H1 (cell line): ENCODE results near the gene KCNMB2. TPM values are rescaled to one million over a fixed set of nuclear protein-coding genes. Genes with fewer than 3 reads are reported as not detected.

Experiments
- CTCF ChIA-PET: fragments of 300-600 bp; sonication (Branson Sonifier 250); formaldehyde crosslinking; loops from one replicate; lab custom pipeline; 2021; ENCODE audit not compliant: partially characterized antibody; lab: Charles Lee
- POLR2A ChIA-PET: fragments of 300-600 bp; sonication (Branson Sonifier 250); formaldehyde crosslinking; loops from one replicate; lab custom pipeline; 2021; ENCODE audit warnings: inconsistent platforms; ENCODE audit not compliant: partially characterized antibody; lab: Charles Lee
- DNase-seq, 2 experiments: peaks; one replicate each; pipeline versions ENCODE4 v3.0.0 to v3.0.0-alpha.2; 2010 to 2022; ENCODE audit warnings: low spot score in 2 of 2, low read depth in 1 of 2, mixed read lengths in 1 of 2
- FAIRE-seq: peaks from 2 replicates; lab custom pipeline; 2011; peaks lifted over from hg19 to GRCh38; lab: Jason Lieb, UNC
- H2AFZ ChIP-seq: 2 replicates; pipeline ENCODE4 v1.8.1; 2012; ENCODE audit warnings: low read length, inconsistent platforms
- H2AK5ac ChIP-seq: 2 replicates; pipeline ENCODE4 v1.6.1; 2013; ENCODE audit warnings: low read depth, low read length
- H2BK120ac ChIP-seq: replicated peaks from 2 replicates; pipeline ENCODE3; 2013; ENCODE audit warnings: low read depth, low read length, inconsistent platforms
- H2BK12ac ChIP-seq: 2 replicates; pipeline ENCODE4 v1.6.1; 2013; ENCODE audit warnings: low read depth, low read length
- H2BK15ac ChIP-seq: 2 replicates; pipeline ENCODE4 v1.6.1; 2013; ENCODE audit warnings: low read length
- H2BK20ac ChIP-seq: 2 replicates; pipeline ENCODE4 v1.6.1; 2013; ENCODE audit warnings: low read length
- H2BK5ac ChIP-seq: 2 replicates; pipeline ENCODE4 v1.6.1; 2013; ENCODE audit warnings: low read depth, low read length
- H3K14ac ChIP-seq: 2 replicates; pipeline ENCODE4 v1.6.1; 2013; ENCODE audit warnings: inconsistent platforms; ENCODE audit not compliant: insufficient read length
- H3K18ac ChIP-seq: 2 replicates; pipeline ENCODE4 v1.6.1; 2013; ENCODE audit warnings: low read length; ENCODE audit errors: extremely low read depth
- H3K23ac ChIP-seq: 2 replicates; pipeline ENCODE4 v1.6.1; 2013; ENCODE audit warnings: inconsistent platforms; ENCODE audit not compliant: insufficient read length
- H3K23me2 ChIP-seq: 2 replicates; pipeline ENCODE4 v1.6.1; 2013; ENCODE audit warnings: low read depth, low read length
- H3K27ac ChIP-seq: 2 replicates; pipeline ENCODE4 v1.6.1; 2011; ENCODE audit warnings: low read depth, low read length, inconsistent platforms
- H3K27me3 ChIP-seq, 4 experiments: replicated peaks in 1 of 4; 1 replicate in 1 of 4; 2 replicates in 3 of 4; pipeline versions ENCODE4 v1.6.1 to v1.8.1; 2011 to 2013; ENCODE audit warnings: low read length in 3 of 4, mild to moderate bottlenecking in 3 of 4, inconsistent platforms in 2 of 4, mixed read lengths in 2 of 4, moderate library complexity in 1 of 4; ENCODE audit not compliant: control insufficient read depth in 3 of 4, insufficient read depth in 3 of 4; ENCODE audit errors: extremely low read depth in 1 of 4
- H3K36me3 ChIP-seq, 4 experiments: 2 replicates each; pipeline versions ENCODE4 v1.6.1 to v1.8.1; 2011 to 2013; ENCODE audit warnings: mild to moderate bottlenecking in 4 of 4, low read length in 3 of 4, moderate library complexity in 2 of 4, control low read depth in 1 of 4, inconsistent platforms in 1 of 4; ENCODE audit not compliant: insufficient read depth in 4 of 4, control insufficient read depth in 2 of 4
- H3K4ac ChIP-seq: replicated peaks from 2 replicates; pipeline ENCODE3; 2013; ENCODE audit warnings: low read length, low read depth, mixed read lengths, inconsistent platforms; ENCODE audit not compliant: insufficient read length
- H3K4me1 ChIP-seq, 4 experiments: replicated peaks in 1 of 4; 1 replicate in 1 of 4; 2 replicates in 3 of 4; pipeline versions ENCODE4 v1.6.1 to v1.8.1; 2011 to 2013; ENCODE audit warnings: low read length in 3 of 4, inconsistent platforms in 2 of 4, mixed read lengths in 1 of 4; ENCODE audit not compliant: insufficient read depth in 4 of 4, control insufficient read depth in 3 of 4
- H3K4me2 ChIP-seq, 2 experiments: 2 replicates each; pipeline versions ENCODE4 v1.6.1 to v1.8.1; 2011 to 2013; ENCODE audit warnings: low read depth in 2 of 2, low read length in 2 of 2, control low read depth in 1 of 2, inconsistent platforms in 1 of 2, mild to moderate bottlenecking in 1 of 2; ENCODE audit not compliant: insufficient read depth in 1 of 2
- H3K4me3 ChIP-seq, 4 experiments: fragments of 200-600, 300-600 bp in 1 of 4; sonication (generic), shearing (Covaris generic), sonication (Bioruptor Twin) in 1 of 4; 2 replicates each; pipeline versions ENCODE4 v1.5.1 to v1.8.1; 2011 to 2016; ENCODE audit warnings: low read length in 4 of 4, low read depth in 3 of 4, control low read depth in 2 of 4, inconsistent platforms in 2 of 4, mild to moderate bottlenecking in 2 of 4, mixed read lengths in 1 of 4, moderate library complexity in 1 of 4; ENCODE audit not compliant: insufficient read depth in 2 of 4; ENCODE audit errors: extremely low read depth in 1 of 4
- H3K56ac ChIP-seq: replicated peaks from 2 replicates; pipeline ENCODE3; 2013; ENCODE audit warnings: low read depth, mild to moderate bottlenecking, mixed read lengths, low read length, inconsistent platforms; ENCODE audit not compliant: insufficient read length
- H3K79me1 ChIP-seq: 2 replicates; pipeline ENCODE4 v1.6.1; 2013; ENCODE audit warnings: low read depth, low read length, control low read depth
- H3K79me2 ChIP-seq, 2 experiments: 2 replicates each; pipeline versions ENCODE4 v1.6.1 to v1.8.1; 2012 to 2013; ENCODE audit warnings: low read length in 2 of 2, mild to moderate bottlenecking in 2 of 2, inconsistent platforms in 1 of 2; ENCODE audit not compliant: insufficient read depth in 2 of 2, control insufficient read depth in 1 of 2
- H3K9ac ChIP-seq, 4 experiments: replicated peaks in 1 of 4; 1 replicate in 1 of 4; 2 replicates in 3 of 4; pipeline versions ENCODE4 v1.6.1 to v1.8.1; 2011 to 2013; ENCODE audit warnings: low read depth in 3 of 4, low read length in 3 of 4, control low read depth in 2 of 4, mild to moderate bottlenecking in 2 of 4, moderate library complexity in 2 of 4, inconsistent platforms in 1 of 4; ENCODE audit errors: extremely low read depth in 1 of 4
- H3K9me3 ChIP-seq, 2 experiments: 2 replicates each; pipeline versions ENCODE4 v1.6.1 to v1.8.1; 2012 to 2013; ENCODE audit warnings: mild to moderate bottlenecking in 2 of 2, moderate library complexity in 2 of 2, control low read depth in 1 of 2, inconsistent platforms in 1 of 2, low read depth in 1 of 2, low read length in 1 of 2, mixed read lengths in 1 of 2; ENCODE audit not compliant: insufficient read depth in 2 of 2
- H4K20me1 ChIP-seq, 2 experiments: replicated peaks in 1 of 2; 2 replicates each; pipeline versions ENCODE3 to v1.8.1; 2011 to 2013; ENCODE audit warnings: inconsistent platforms in 2 of 2, low read length in 2 of 2, mild to moderate bottlenecking in 1 of 2; ENCODE audit not compliant: insufficient read depth in 2 of 2, control insufficient read depth in 1 of 2
- H4K5ac ChIP-seq: 2 replicates; pipeline ENCODE4 v1.6.1; 2013; ENCODE audit warnings: low read length, low read depth, mixed read lengths, inconsistent platforms; ENCODE audit not compliant: insufficient read length
- H4K8ac ChIP-seq: 2 replicates; pipeline ENCODE4 v1.8.0; 2013; ENCODE audit warnings: mild to moderate bottlenecking, moderate library complexity, low read length, inconsistent platforms; ENCODE audit not compliant: insufficient read depth; ENCODE audit errors: extremely low read depth
- H4K91ac ChIP-seq: replicated peaks from 2 replicates; pipeline ENCODE3; 2013; ENCODE audit warnings: low read length, mixed read lengths, inconsistent platforms; ENCODE audit not compliant: insufficient read length
- TEAD4 ChIP-seq: IDR thresholded peaks from 2 replicates; pipeline ENCODE4 v1.6.1; 2012; ENCODE audit warnings: low read depth, low read length, inconsistent platforms, mixed read lengths
- WGBS, 2 experiments: shearing (Covaris generic) in 1 of 2; methylation state at CpG; one replicate each; pipeline versions ENCODE4 v1.1.6 to v1.1.7; 2013 to 2015; ENCODE audit warnings: low lambda C conversion rate in 2 of 2, mixed read lengths in 2 of 2, inconsistent platforms in 1 of 2, low coverage in 1 of 2, missing lambda C conversion rate in 1 of 2; ENCODE audit not compliant: insufficient replicate concordance in 2 of 2, insufficient coverage in 1 of 2, insufficient read length in 1 of 2; ENCODE audit errors: extremely low coverage in 1 of 2, missing lambda C conversion rate in 1 of 2; 5-methylcytosine and 5-hydroxymethylcytosine counted together
- polyA plus RNA-seq, 7 experiments: library from polyadenylated mRNA; depleted of rRNA in 3 of 7; stranded (reverse) in 5 of 7; unstranded in 2 of 7; fragments of >200 nt in 5 of 7; fragments of 200-250 nt in 2 of 7; gene quantifications; 1 replicate in 5 of 7; 2 replicates in 1 of 7; 4 replicates in 1 of 7; pipeline versions ENCODE4 v1.2.1 to v1.2.3, GENCODE V29; 2011 to 2013; ENCODE audit warnings: missing spikeins in 2 of 7, mixed read lengths in 2 of 7
- total RNA-seq: library from RNA; stranded (reverse); fragmentation: NEBNext Ultra II Directional; extraction: Animal tissue kit (Norgen Biotek cat#: 25700); gene quantifications from 2 replicates; pipeline ENCODE4 v1.2.1, GENCODE V29; 2021

The KCNMB2 gene
- total and polyA plus RNA-seq, 2 of the 8 experiments (the other 6 are each of a cell fraction or from before 2014, with no cell fraction given): not detected

GRCh38 chr3:178532476-178532875, 3.8 kb upstream of the KCNMB2 start:
- no peak overlapping the region for H3K23ac ChIP-seq
- POLR2A ChIA-PET: interaction anchor here (0.6 kb wide), 1 partner anchor 177 kb away, joined by 3 read pairs; no protein-coding TSS in a partner anchor
- no peak overlapping the region for H2AFZ ChIP-seq
- peaks cover 5% of the 10 kb centered on the region for H3K23me2 ChIP-seq
- no peak overlapping the region for H3K4me2 ChIP-seq
- no peak overlapping the region for H4K5ac ChIP-seq
- H3K79me2 ChIP-seq: no peaks in the 10 kb centered on the region
- H4K91ac ChIP-seq: no peak overlapping the region
- peaks cover 0 to 14% (median 4%) of the 10 kb centered on the region in 4 experiments; a peak in 4 of 7 replicates for H3K4me1 ChIP-seq
- H3K27ac ChIP-seq: no peak overlapping the region
- no peaks in the 10 kb centered on the region for H4K20me1 ChIP-seq
- H2BK12ac ChIP-seq: no peak overlapping the region
- no peak overlapping the region for H2AK5ac ChIP-seq
- H3K9ac ChIP-seq: no peak overlapping the region
- no peak for FAIRE-seq
- H3K18ac ChIP-seq: no peak overlapping the region
- no peaks in the 10 kb centered on the region for H3K79me1 ChIP-seq
- no peaks in the 10 kb centered on the region for H3K36me3 ChIP-seq
- no peak overlapping the region for H2BK15ac ChIP-seq
- no peak overlapping the region for H3K14ac ChIP-seq
- no peak for DNase-seq
- no peak overlapping the region for H2BK5ac ChIP-seq
- no peak overlapping the region for H2BK20ac ChIP-seq
- CTCF ChIA-PET: no interaction called here
- no peak overlapping the region for H3K4me3 ChIP-seq
- 93% methylated on average over 2 of the region's 2 CpGs; no CpG with 5 or more reads in 1 of the 2 experiments for WGBS, 2 experiments
- H3K4ac ChIP-seq: no peak overlapping the region
- H2BK120ac ChIP-seq: no peak overlapping the region
- H3K56ac ChIP-seq: no peak overlapping the region
- H4K8ac ChIP-seq: no peak overlapping the region
- peaks cover 0 to 5% (median under 1%) of the 10 kb centered on the region in 4 experiments; a peak in 3 of 7 replicates for H3K27me3 ChIP-seq
- H3K9me3 ChIP-seq: no peaks in the 10 kb centered on the region
- TF ChIP-seq TEAD4: no peak
